Stimulated activated CD8-positive, alpha-beta memory T cell treated with anti-CD3 and anti-CD28 coated beads, Interleukin-2, amount 100 ng/mL, for 1 hour (primary cell): ENCODE measurements around the gene NUDT17.

Source experiments
- DNase-seq, 2 donors: peaks; one replicate each; pipeline ENCODE4 v3.0.0-alpha.2; 2020; ENCODE audit warnings: low read depth in 2 of 2

Gene NUDT17

GRCh38 chr1:145891143-145891542, 45.7 kb downstream of the NUDT17 start:
- no peak for DNase-seq

- peak in 1 of 2 donors; percentile 24 for DNase-seq
These were observed 46.4 kb downstream of the NUDT17 start for GRCh38 chr1:145891587-145892485.

GRCh38 chr1:145892486-145893087, 47.2 kb downstream of the NUDT17 start:
- DNase-seq = no peak

- no peak for DNase-seq
These were observed 48.1 kb downstream of the NUDT17 start for GRCh38 chr1:145893306-145894055.

GRCh38 chr1:145895471-145895870, 50.0 kb downstream of the NUDT17 start:
- no peak for DNase-seq

- no peak for DNase-seq
These were observed 52.5 kb downstream of the NUDT17 start for GRCh38 chr1:145897969-145898368.
